GM12873 (cell line): ENCODE measurements around the gene ARHGEF4.

Source experiments
- TF ChIP-seq, protein P1 (sequence below): IDR thresholded peaks from 2 replicates; pipeline ENCODE4 v1.5.1; 2012; ENCODE audit warnings: low read depth, mild to moderate bottlenecking, moderate library complexity, low read length, control low read depth; ENCODE audit not compliant: insufficient read depth; ENCODE audit errors: missing control alignments

Gene ARHGEF4

DNA sequence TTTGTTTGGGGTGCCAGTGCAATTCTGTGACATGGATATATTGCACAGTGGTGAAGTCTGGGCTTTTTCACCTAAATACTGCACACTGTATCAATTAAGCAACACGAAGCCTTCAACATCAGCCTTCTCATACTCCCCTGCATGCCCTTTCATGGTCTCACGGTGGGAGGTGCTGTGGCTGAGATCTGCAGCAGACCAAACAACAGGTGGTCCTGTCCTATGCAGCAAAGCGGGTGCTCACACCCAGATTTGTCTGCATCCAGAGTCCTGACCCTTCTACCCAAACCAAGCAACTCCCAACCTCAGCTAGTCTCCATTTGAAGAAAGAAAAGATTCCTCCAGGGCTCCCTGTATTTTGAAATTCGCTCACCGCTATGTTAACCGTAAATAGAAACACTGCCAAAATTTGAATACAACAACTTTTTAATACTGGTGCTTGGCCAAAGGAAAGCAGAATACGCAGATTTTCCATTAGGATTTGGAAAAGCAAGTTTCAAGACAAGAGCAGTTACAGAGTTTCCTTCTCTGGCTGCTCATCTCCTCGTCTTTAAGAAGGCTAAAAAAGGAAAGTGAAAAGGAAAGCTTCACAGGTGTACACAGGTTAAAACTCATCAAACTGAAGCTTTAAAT, 221.6 kb downstream of the ARHGEF4 start:
- TF ChIP-seq, protein P1, sequence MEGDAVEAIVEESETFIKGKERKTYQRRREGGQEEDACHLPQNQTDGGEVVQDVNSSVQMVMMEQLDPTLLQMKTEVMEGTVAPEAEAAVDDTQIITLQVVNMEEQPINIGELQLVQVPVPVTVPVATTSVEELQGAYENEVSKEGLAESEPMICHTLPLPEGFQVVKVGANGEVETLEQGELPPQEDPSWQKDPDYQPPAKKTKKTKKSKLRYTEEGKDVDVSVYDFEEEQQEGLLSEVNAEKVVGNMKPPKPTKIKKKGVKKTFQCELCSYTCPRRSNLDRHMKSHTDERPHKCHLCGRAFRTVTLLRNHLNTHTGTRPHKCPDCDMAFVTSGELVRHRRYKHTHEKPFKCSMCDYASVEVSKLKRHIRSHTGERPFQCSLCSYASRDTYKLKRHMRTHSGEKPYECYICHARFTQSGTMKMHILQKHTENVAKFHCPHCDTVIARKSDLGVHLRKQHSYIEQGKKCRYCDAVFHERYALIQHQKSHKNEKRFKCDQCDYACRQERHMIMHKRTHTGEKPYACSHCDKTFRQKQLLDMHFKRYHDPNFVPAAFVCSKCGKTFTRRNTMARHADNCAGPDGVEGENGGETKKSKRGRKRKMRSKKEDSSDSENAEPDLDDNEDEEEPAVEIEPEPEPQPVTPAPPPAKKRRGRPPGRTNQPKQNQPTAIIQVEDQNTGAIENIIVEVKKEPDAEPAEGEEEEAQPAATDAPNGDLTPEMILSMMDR = no peak

- TF ChIP-seq, protein P1 = no peak
These were observed 222.2 kb downstream of the ARHGEF4 start for GRCh38 chr2:131058920-131059319.

- TF ChIP-seq, protein P1 = no peak
These were observed 227.0 kb downstream of the ARHGEF4 start for GRCh38 chr2:131063501-131064283.

- TF ChIP-seq, protein P1 = no peak
These were observed 228.1 kb downstream of the ARHGEF4 start for GRCh38 chr2:131064589-131065512.

- TF ChIP-seq, protein P1 = no peak
These were observed 230.9 kb downstream of the ARHGEF4 start for GRCh38 chr2:131067465-131068125.

- TF ChIP-seq, protein P1 = no peak
These were observed 240.0 kb downstream of the ARHGEF4 start for GRCh38 chr2:131076707-131077106.
